ENCODE measurements around the gene SLC38A9. TPM values are rescaled to one million over a fixed set of nuclear protein-coding genes. Genes with fewer than 3 reads are reported as not detected.

SLC38A9 gene
- total RNA-seq (2021) = 25.4 to 27.0 TPM (median 25.7 TPM) in 3 replicates
- percentile 76 among the genes with signal in this experiment for Bru-seq, nascent RNA
- long read RNA-seq, experiment 1, transcript SLC38A9-202 (16 exons, 2,927 nt) = major isoform, 39 of 116 reads
- long read RNA-seq, experiment 1, partial matches to known transcripts = 5 of 116 reads
- long read RNA-seq, experiment 1, other reads (novel, unspliced or antisense) = 71 of 116 reads
- long read RNA-seq, experiment 2, transcript SLC38A9-202 (16 exons, 2,927 nt) = major isoform, 5 of 31 reads
- long read RNA-seq, experiment 2, partial matches to known transcripts = 6 of 31 reads
- long read RNA-seq, experiment 2, other reads (novel, unspliced or antisense) = 19 of 31 reads
- long read RNA-seq, experiment 3, transcript SLC38A9-202 (16 exons, 2,927 nt) = major isoform, 28 of 93 reads
- long read RNA-seq, experiment 3, partial matches to known transcripts = 11 of 93 reads
- long read RNA-seq, experiment 3, other reads (novel, unspliced or antisense) = 53 of 93 reads

- no peaks in the 10 kb centered on the region for H3K27me3 Mint-ChIP-seq (ENCODE audit: low read depth)
- ATAC-seq (peak; percentile 98), DNase-seq (ENCODE audit: low spot score) (peak; percentile 98)
- peaks cover 17% of the 10 kb centered on the region for H3K36me3 Mint-ChIP-seq
- peaks cover 25% of the 10 kb centered on the region for H3K9me3 Mint-ChIP-seq
- H3K27ac Mint-ChIP-seq = peak within 1 kb of the TSS; percentile 97
- H3K4me1 Mint-ChIP-seq = peaks cover 17% of the 10 kb centered on the region
- POLR2A ChIA-PET = no interaction called here
- CTCF ChIA-PET = no interaction called here
- H3K4me3 Mint-ChIP-seq = peak within 1 kb of the TSS; percentile 100
- TF ChIP-seq CREB1 (CRISPR knock-in tag; IDR thresholded peaks at IDR 0.05) (0 out of 2 replicates have a peak, but pooled peaks have one; percentile 48), AR (CRISPR knock-in tag; IDR thresholded peaks at IDR 0.05) (no peak), SP1 (CRISPR knock-in tag; conservative IDR thresholded peaks at IDR 0.05) (peak; percentile 59; the same call in 1 of the 2 replicates), NR3C1 (CRISPR knock-in tag; conservative IDR thresholded peaks at IDR 0.05; ENCODE audit: low read depth) (no peak), ZNF121 (CRISPR knock-in tag; IDR thresholded peaks at IDR 0.05) (peak; percentile 38; the same call in 1 of the 2 replicates), ARID4B (CRISPR knock-in tag; IDR thresholded peaks at IDR 0.05; ENCODE audit: borderline replicate concordance) (0 out of 2 replicates have a peak, but pooled peaks have one; percentile 10), PRRX2 (CRISPR knock-in tag; IDR thresholded peaks at IDR 0.05) (0 out of 2 replicates have a peak, but pooled peaks have one; percentile 28), MAX (CRISPR knock-in tag; IDR thresholded peaks at IDR 0.05) (peak; percentile 91), ZNF532 (CRISPR knock-in tag; IDR thresholded peaks at IDR 0.05; ENCODE audit: borderline replicate concordance) (0 out of 2 replicates have a peak, but pooled peaks have one; percentile 16), E2F5 (CRISPR knock-in tag; IDR thresholded peaks at IDR 0.05) (0 out of 2 replicates have a peak, but pooled peaks have one; percentile 40), TEAD1 (CRISPR knock-in tag; IDR thresholded peaks at IDR 0.05) (peak; percentile 76; the same call in 1 of the 2 replicates), GABPB1 (CRISPR knock-in tag; IDR thresholded peaks at IDR 0.05) (peak; percentile 51; the same call in 1 of the 2 replicates), ZNF232 (CRISPR knock-in tag; IDR thresholded peaks at IDR 0.05) (peak; percentile 52; the same call in 1 of the 2 replicates), CDX4 (CRISPR knock-in tag; IDR thresholded peaks at IDR 0.05; ENCODE audit: borderline replicate concordance) (no peak), HMGXB4 (CRISPR knock-in tag; IDR thresholded peaks at IDR 0.05) (0 out of 2 replicates have a peak, but pooled peaks have one; percentile 22)
- TF ChIP-seq, protein P1, sequence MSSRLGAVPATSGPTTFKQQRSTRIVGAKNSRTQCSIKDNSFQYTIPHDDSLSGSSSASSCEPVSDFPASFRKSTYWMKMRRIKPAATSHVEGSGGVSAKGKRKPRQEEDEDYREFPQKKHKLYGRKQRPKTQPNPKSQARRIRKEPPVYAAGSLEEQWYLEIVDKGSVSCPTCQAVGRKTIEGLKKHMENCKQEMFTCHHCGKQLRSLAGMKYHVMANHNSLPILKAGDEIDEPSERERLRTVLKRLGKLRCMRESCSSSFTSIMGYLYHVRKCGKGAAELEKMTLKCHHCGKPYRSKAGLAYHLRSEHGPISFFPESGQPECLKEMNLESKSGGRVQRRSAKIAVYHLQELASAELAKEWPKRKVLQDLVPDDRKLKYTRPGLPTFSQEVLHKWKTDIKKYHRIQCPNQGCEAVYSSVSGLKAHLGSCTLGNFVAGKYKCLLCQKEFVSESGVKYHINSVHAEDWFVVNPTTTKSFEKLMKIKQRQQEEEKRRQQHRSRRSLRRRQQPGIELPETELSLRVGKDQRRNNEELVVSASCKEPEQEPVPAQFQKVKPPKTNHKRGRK (CRISPR knock-in tag; IDR thresholded peaks at IDR 0.05; ENCODE audit: borderline replicate concordance) = no peak
Observed at GRCh38 chr5:55712023-55712859, at the start of gene SLC38A9. SLC38A9 (minus strand) TSS chr5:55712324; CDS start chr5:55697958, 14,366 bp downstream.

All from WTC11 (cell line).